ENCODE measurements around the gene ATP9B.
"Not testable (repeated sequence)": the region's sequence is repeated elsewhere in the genome, so short reads cannot be mapped to it uniquely, and the experiment has no call there.

Gene ATP9B

DNA sequence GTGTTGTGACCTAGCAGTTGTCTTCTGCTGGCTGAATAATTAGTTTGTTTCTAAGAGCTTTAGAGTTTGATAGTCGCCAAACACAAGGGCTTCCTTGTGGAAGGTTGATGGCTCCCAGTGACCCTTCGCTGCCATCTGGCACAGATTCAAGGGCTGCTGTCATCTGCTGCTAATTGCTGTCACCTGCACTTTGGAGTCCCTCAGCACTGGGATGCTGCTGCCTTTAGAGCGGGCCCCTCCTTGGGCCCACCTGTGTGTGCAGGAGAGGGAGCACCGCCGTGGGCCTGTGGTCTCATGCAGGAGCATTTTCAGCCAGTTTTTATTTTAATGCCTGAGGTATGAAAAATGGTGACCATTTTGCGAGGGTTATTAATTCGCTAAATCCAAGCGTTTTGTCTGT is 172.6 kb downstream of the ATP9B start:
- DNase-seq (ENCODE audit: low read depth): no peak

DNA sequence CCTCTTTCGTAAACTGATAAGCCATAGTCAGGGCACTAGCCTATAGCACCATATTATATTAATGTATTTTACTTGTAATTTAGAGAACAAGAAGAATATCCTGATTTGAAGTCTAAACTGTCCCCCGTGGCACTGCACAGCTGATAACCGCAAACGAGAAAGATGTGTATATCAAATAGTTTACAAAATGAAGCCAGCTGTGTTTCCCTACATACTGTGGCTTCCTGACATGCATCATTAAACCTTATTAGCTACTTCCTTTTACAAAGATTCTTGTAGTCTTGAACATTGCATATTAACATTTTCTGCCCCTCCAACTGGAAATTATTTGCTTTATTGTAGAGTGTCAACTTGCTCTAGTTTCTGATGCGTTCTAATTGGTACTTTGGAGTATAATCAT is 173.1 kb downstream of the ATP9B start:
- no peak for DNase-seq (ENCODE audit: low read depth)

- peak; percentile 76 for DNase-seq (ENCODE audit: low read depth)
Measured at GRCh38 chr18:79245517-79246001, 176.4 kb downstream of the ATP9B start.

- DNase-seq (ENCODE audit: low read depth): peak; percentile 65
Measured at GRCh38 chr18:79246309-79247108, 177.3 kb downstream of the ATP9B start.

GRCh38 chr18:79248495-79249060 is 179.4 kb downstream of the ATP9B start:
- DNase-seq (ENCODE audit: low read depth): no peak

GRCh38 chr18:79250301-79250981 is 181.2 kb downstream of the ATP9B start:
- no peak for DNase-seq (ENCODE audit: low read depth)

DNA sequence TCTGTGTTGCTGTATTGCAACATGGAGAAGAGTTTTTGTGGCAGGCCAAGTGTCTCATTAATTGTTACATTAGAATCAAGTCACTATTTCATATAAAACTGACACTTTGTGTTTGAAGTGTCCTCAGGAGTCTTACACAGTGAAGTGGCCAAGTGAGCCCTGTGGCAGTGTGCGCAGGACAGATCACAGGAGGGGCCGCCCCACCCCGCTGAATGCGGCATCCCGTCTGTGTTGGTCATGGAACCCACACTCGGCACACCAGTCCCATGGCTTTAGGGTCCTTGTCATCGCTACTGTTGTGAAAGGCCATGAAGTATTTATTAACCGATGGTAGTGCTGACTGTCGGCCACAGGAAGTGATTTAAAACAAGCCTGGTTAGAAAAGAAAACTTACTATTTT is 181.8 kb downstream of the ATP9B start:
- no peak for DNase-seq (ENCODE audit: low read depth)

- DNase-seq (ENCODE audit: low read depth): no peak
Measured at GRCh38 chr18:79252904-79253633, 183.9 kb downstream of the ATP9B start.

DNA sequence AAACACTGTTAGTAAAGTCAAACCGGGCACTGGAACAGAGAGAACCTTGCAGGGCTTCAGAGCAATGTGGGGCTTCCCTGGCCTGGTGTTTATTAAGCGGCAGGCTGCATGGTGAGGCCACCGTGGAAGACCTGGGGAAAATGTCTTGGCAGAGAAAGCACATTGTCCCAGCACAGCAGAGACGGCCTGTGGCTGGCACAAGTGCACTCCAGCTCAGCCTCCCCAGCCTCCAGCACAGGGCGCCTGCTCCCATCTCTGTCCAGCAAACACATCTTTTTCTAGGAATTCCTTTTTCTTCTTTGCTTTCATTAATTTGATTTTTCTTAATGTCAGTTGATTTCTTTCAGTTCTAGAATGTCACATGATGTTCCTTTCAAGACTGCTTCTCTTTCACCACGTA is 188.3 kb downstream of the ATP9B start:
- no peak for DNase-seq (ENCODE audit: low read depth)

DNA sequence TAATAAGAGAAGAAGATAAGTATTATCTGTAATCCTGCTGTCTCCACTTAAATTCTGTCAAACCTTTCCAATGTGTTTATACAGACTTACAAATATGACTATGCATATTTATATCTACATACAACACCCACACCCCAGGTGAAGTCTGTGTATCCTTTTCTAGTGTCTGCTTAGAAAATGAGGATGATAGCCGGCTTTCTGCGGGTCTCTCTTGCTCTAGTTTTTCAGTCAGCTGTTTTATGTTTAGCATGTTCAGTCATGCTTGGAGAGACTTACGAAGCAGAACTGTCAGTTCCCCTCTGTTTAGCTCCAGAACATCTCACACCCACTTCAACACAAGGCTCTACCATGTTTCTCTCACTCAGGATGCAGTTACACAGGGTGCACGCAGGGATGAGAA is 189.3 kb downstream of the ATP9B start:
- DNase-seq (ENCODE audit: low read depth): no peak

DNA sequence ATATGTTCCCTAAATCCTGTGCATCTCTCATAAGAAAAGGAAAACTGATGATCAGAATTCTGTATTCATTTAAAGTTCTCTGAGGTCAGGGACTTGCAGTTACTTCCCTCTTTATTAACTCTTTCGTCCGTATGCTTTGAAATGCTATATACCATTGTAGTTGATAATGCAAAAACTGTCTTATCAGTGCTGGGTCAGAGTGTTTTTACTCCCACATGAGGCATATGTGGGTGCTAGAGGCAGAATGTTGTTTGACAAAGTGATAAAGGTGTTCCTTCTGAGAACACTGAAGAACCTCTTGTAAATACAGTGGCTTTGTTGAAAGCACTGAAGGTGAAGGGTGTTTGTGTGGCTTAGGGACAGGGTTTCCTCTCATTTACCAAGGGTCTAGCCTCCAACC is 190.0 kb downstream of the ATP9B start:
- DNase-seq (ENCODE audit: low read depth): peak; percentile 70

- DNase-seq (ENCODE audit: low read depth): no peak
Measured at GRCh38 chr18:79260023-79260422, 190.8 kb downstream of the ATP9B start.

DNA sequence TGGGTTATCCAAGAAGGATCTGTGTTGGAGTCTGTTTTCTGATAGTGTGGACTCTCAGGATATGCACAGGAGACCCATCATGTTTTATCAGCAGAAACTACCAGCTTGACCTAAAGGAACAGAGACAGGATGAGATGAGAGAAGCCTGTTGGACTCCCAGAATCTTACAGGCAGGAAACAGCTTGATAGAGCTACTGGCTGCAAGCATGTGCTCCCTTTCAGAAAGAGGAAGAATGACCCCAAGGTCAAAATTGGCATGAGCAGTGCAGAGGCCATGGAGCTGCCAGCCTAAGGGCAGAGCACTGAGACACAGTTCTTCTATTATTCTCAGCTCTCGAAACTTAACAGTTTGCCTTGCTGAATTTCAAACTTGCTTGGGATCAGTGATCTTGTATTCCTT is 191.3 kb downstream of the ATP9B start:
- DNase-seq (ENCODE audit: low read depth): peak; percentile 88

DNA sequence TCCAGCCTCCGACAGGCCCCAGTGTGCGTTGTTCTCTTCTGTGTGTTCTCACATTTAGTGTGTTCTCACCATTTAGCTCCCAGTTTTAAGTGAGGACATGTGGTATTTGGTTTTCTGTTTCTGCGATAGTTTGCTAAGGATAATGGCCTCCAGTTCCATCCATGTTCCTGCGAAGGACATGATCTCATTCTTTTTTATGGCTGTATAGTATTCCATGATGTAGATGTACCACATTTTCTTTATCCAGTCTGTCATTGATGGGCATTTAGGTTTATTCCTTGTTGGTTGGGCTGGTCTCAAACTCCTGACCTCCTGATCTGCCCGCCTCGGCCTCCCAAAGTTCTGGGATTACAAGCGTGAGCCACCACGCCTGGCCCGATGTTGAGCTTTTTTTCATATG is 195.9 kb downstream of the ATP9B start:
- DNase-seq (ENCODE audit: low read depth): not testable (repeated sequence)

DNA sequence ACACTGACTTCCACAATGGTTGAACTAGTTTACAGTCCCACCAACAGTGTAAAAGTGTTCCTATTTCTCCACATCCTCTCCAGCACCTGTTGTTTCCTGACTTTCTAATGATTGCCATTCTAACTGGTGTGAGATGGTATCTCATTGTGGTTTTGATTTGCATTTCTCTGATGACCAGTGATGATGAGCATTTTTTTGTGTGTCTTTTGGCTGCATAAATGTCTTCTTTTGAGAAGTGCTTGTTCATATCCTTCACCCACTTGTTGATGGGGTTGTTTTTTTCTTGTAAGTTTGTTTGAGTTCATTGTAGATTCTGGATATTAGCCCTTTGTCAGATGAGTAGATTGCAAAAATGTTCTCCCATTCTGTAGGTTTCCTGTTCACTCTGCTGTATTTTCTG is 202.6 kb downstream of the ATP9B start:
- DNase-seq (ENCODE audit: low read depth): not testable (repeated sequence)

GRCh38 chr18:79272916-79273315 is 203.7 kb downstream of the ATP9B start:
- no peak for DNase-seq (ENCODE audit: low read depth)

DNA sequence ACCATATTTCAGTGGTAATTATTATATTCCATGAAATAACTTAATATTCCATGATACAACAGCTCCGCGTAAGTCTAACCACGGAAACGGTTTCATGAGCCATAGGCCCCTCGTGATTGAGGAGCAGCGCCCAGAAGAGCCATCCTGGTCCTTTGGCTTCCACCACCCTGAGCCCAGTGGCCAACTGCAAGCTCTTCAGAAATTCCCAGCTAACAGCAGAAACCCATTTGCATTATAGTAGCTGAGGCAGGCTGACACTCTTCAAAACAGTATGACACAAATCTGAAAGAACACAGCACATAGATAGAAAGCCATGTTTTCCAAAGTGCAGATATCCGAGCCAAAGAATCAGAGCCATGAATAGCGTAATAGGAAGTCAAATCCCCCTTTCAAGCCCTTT is 205.6 kb downstream of the ATP9B start:
- DNase-seq (ENCODE audit: low read depth): no peak

DNA sequence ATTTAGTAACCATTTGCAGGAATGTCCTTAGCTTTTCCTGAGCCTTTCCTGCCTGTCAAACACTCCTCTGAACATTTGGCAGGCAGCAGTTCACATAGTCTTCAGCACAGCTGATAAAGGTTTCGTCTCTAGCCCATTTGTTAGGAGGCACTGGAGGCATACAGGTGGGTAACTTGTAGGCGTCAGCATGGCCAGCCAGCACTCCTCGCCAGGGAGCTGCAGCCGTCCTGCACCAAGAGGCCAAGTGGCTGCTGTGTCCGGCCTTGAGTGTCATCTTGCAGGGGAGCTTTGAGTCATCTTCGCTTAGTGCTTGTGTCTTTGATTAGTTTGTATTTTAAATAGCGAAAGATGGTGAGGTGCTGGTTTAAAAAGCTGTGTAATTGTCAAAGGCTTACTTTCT is 206.3 kb downstream of the ATP9B start:
- DNase-seq (ENCODE audit: low read depth): no peak

DNA sequence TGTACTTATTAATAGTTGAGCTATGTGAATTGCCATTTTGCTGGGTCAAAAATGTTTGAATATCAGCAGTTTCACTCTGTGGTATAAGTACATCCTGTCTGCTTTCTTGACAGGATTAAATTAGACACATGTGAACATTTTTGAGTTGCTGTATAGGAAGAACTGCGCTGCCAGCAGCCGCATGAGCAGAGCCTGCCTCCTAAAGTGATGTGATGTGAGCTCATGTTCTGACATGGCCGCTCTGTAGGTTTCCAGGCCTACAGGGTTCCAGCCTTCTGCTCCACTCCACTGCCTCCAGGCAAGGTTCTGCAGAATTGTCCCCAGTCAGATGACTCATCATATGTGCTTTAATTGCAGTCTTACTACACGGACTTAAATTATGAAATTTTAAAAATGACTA is 206.8 kb downstream of the ATP9B start:
- DNase-seq (ENCODE audit: low read depth): no peak

DNA sequence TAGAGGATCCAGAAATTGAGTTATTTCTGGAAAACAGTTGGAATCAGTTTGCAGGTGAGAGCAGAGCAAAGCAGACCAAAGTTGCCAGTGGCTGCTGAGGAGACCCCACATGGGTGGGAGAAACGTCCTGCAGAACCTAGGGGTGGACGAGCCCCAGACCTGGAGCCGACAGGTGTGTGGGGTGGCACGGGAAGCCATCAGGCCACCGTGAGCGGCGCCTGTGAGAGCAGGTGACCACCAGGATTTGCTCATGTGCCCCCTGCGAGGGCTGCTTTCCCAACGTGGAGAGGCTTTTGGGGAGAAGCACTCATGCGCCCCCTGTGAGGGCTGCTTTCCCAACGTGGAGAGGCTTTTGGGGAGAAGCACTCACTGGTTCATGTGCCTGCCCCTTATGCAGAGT is 209.7 kb downstream of the ATP9B start:
- DNase-seq (ENCODE audit: low read depth): no peak

DNA sequence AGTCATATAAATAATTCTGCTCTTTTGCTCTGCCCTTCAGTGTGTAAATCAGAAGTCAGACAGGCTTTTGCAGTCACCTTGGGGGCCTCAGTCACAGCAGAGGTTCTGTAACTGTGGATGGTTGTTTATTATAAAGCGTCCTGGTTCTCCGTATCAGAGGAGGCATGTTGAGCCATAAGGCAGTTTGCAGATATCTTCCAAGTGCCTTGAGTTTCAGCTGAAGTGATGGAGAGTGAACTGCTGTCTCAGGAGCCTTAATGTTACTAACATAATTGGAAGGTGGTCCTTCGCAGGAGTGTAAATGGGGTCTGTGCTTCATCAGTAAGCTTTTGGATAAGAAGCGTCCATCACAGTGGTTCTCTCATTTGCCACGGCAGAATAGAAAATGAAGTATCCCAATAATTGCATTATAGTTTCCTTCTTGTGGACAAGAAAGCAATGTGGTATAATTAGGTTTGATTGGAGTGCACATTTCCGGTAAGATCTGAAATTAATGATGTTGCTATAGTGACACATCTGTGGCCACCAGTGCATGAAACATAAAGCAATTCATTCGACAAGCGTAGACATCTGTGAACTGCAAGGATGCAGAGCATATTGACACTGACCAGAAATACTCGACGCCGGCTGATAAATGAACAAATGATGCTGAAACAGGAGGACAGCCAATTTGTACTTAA is 214.1 kb downstream of the ATP9B start:
- no peak for DNase-seq (ENCODE audit: low read depth)

GRCh38 chr18:79283929-79284328 is 214.7 kb downstream of the ATP9B start:
- DNase-seq (ENCODE audit: low read depth): no peak
